Right forelimb (tissue), 1 donor: ENCODE data around the gene HAND1.

ENCODE experiments used
- DNase-seq: peaks from one replicate; pipeline ENCODE4 v3.0.0-alpha.2; 2018

The HAND1 gene

GRCh38 chr5:154477382-154478223, 424 bp downstream of the HAND1 start:
- no peak for DNase-seq

DNA sequence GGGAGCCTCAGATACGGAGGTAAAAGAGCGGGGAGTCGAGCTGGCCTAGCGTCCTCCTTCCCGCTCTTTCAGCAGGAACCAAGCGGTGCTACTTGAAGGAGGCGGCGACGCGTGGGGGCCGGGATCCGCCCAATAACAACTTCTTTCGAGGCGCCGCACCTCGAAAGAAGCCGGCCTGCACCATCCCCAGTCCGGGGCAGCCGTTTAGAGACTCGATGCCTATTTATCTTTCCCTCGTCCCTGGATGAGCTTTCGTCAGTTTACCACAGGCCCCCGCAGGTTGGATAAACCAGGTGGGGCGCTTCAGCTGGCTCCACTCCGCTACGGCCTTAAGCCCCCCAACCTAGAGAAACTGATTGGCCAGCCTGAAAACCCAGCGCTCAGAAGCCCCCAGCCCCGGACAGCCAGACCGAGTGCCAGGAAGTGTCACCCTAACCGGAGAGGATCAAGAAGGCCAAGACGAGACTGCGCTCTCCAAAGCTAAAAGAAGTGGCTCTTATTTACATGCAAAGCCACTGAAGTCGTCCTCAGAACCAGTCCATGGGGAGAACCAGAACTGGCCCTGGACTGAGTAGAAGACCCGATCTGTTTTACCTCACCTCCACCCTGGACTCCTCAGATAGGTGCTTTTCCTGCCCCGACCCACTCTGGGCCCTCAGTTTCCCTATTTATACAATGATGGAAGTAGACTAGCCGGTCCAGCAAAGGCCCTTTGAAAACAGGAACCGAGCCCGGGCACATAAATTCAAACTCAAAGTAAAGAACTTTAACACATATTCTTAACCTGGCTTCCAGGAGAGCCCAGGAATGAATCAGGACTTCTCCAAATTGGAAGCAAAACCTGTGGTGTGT, 1.4 kb downstream of the HAND1 start:
- no peak for DNase-seq

DNA sequence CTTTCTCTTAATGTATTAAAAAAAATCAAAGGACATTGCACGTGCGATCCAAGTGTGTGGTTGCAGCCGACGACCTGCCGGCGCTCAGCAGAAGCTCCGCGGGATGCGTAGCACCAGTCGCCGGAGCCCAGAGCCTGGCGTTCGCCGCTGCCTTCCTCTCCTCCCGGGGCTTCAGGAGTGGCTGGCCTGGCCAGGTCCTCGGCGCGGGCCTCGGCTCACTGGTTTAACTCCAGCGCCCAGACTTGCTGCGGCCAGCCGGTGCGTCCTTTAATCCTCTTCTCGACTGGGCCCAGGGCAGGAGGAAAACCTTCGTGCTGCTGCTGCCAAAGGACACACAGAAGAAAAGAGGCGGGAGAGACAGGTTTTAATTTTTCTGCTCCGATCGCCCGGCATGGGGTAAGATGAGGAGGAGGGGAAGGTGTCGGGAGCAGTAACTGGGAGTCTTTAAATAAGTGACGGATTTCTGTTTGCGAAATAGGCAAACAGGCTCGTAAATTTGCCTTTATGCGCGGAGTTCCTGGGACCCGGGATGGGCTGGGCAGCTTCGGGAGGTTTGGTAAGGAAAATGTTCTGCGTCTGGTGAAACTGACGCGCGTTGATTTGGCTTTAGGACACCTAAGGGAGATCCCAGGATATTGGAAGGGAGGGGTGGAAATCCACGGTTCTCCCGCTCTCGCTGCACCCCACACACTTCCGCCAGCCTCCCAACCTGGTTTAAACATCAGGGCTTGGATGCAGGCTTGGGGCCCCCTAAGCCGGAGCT, 2.3 kb downstream of the HAND1 start:
- no peak for DNase-seq

GRCh38 chr5:154474396-154475334, 3.4 kb downstream of the HAND1 start:
- no peak for DNase-seq

DNA sequence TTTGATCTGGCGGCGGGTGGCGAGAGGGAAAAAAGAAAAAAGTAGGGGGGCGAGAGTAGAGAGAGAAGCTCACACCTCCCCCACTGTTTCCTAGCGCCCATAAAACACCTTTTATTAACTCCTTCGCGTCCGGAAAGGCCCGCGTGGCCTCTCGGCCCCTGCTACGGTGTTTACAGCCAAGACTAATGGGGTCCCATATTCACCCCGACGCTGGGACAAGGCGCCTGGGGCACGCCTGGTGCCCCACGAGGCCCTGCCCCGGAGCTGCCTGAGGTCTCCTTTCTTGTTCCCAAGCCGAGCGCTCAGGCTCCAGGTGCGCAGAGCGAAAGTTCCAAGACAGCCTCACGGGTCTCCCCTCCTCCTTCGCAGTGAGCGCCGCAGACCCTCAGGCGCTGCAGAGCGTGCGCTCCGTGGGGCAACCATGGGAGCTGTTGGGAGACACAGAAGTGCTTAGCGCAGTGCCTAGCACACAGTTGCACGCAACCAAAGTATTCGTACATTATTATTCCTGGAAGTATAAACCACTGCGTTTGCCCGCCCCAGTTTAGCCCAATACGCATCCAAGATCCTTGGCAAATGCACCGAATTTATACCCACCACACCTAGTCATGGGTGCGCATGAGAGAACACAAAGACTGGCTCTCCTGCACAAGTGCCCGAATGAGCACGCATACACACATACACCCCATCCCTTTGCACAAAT, 4.3 kb downstream of the HAND1 start:
- no peak for DNase-seq

DNA sequence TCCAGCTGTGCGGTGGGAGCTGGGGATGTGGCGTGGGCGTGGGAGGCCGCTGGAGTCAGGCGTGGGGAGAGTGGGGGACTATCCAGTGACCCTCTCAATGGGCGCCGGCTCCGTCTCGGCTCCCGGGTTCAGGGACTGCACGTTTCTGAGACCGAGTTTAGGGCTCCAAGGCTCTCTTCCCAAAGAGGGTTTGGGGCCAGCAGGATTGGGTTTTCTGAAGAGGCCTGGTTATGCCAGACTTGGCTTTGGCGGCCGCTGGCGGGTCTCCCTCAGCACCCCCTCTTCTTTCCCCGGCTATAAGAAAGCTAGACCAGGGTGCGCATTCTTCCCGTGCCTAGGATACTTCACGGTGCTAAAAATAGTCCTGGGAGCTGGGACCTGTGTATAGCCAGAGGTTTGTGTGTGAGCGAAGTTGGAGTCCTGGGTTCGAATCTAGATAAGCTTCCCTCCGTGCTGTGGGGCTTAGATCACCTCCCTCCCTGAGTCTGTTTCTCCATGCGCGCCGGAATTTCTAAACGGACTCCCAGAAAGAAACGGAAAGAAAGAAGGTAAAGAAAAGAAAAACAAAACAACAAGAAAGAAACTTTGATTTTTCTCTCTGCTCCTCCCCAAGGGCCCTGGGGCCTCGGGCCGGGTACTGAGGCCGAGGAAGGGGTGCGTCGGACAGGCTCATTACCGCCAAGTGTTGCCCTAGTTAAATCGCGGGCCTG, 5.0 kb downstream of the HAND1 start:
- no peak for DNase-seq

GRCh38 chr5:154470947-154471870, 6.8 kb downstream of the HAND1 start:
- DNase-seq = no peak

GRCh38 chr5:154470137-154470536, 7.9 kb downstream of the HAND1 start:
- DNase-seq = no peak

- peak; percentile 85 for DNase-seq
Measured at GRCh38 chr5:154467655-154468354, 10.2 kb downstream of the HAND1 start.

GRCh38 chr5:154466671-154467070, 11.4 kb downstream of the HAND1 start:
- no peak for DNase-seq

DNA sequence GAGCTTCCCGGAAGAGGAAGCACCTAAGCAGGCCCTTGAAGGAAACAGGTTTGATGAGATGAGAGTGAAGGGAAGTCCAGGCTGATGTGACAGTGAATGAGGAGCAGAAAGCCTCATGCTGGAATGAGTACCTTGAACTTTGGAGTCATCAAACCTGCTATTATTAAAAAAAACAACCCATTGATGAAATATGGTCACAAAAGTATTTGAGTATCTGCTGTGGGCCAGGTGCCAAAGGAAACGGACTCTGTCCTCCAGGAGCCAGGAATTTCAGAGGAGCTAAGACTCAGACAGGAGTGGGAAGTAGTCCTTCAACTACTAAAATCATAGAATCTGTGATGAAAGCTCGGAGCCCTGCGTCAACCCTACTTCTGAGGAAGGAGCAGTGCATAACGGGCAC, 11.9 kb downstream of the HAND1 start:
- DNase-seq = no peak

- DNase-seq = no peak
Measured at GRCh38 chr5:154465169-154465568, 12.9 kb downstream of the HAND1 start.

DNA sequence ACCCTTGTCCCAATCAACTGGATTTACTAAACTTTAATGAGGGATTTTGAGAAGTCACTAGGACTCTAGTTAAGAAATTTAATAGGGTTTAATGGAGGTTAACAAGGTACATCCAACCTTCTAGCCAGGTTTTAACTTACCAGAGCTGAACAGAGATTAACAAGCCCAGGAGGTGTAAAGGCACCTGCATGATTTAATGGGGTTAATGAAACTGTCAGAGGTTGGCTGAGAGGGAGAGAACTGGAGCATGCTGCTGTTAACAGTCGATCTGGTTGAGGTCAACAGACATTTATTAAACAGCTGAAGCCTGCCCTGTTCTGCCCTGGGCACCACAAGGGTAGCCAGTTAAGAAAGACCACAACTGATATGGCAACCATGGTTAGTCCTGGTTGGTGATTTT, 13.6 kb downstream of the HAND1 start:
- DNase-seq = no peak

- no peak for DNase-seq
Measured at GRCh38 chr5:154461531-154461930, 16.5 kb downstream of the HAND1 start.

GRCh38 chr5:154460172-154460571, 17.9 kb downstream of the HAND1 start:
- no peak for DNase-seq

GRCh38 chr5:154459015-154459414, 19.0 kb downstream of the HAND1 start:
- no peak for DNase-seq

DNA sequence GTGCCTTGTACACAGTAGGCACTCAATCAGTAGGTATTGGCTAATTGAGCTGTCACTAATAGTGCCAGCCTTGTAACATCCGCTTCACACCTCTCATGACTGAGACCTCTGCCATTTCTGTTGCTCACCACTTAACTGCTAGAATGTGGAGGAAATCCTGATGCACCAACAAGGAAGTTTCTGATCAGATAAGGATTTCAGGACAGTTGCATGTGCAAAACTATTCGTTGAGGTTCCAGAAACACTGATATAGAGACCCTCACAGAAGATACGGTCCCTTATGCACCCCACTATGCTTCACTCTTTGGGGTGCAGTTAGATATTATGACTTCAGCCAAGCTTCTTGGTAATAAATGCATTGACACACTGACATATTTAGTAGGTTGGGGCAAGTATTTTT, 21.5 kb downstream of the HAND1 start:
- DNase-seq = no peak

DNA sequence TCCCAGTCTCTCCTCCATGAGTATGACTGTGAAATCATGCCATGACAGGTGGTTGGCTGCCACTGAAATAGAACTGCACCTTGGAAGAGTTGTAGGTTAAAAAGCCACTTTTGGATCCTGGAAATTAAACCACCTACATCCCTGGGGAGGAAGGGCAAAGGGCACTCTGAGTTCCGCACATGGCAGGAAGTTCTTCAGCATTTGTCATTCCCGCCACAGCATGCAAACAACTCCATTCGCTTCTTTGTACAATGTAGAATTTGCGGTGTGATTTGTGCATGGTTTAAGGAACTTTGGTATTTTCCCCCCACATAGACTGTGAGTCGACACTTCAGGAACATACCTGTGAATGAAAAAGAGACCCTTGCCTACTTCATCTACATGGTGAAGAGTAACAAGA, 22.4 kb downstream of the HAND1 start:
- DNase-seq = no peak

- no peak for DNase-seq
Measured at GRCh38 chr5:154451957-154452356, 26.1 kb downstream of the HAND1 start.
